B cell (primary cell): ENCODE results near the gene CARHSP1. TPM values are rescaled to one million over a fixed set of nuclear protein-coding genes. Genes with fewer than 3 reads are reported as not detected.

Experiments used
- ATAC-seq: fragments of 200-7000 bp; cut with Tn5 transposase; one replicate; pipeline ENCODE4 v1.10.0; 2021; ENCODE audit warnings: low read depth, mild to moderate bottlenecking, moderate number of reproducible peaks, moderate library complexity
- CTCF ChIA-PET: fragments of 350-600 bp; sonication (Branson Sonifier 250); formaldehyde crosslinking; loops from one replicate; lab custom pipeline; 2021; ENCODE audit warnings: antibody characterized with exemption, inconsistent platforms; lab: Charles Lee
- POLR2A ChIA-PET: fragments of 350-600 bp; sonication (Branson Sonifier 250); formaldehyde crosslinking; loops from one replicate; lab custom pipeline; 2021; ENCODE audit warnings: antibody characterized with exemption; lab: Charles Lee
- DNase-seq: peaks from one replicate; pipeline ENCODE4 v3.0.0; 2013
- H2AFZ ChIP-seq: 2 replicates; pipeline ENCODE4 v1.6.1; 2012; ENCODE audit warnings: mild to moderate bottlenecking, low read depth, low read length; ENCODE audit not compliant: insufficient read depth, poor library complexity, severe bottlenecking
- H3K27ac ChIP-seq, 2 donors: 1 replicate in 1 of 2; 2 replicates in 1 of 2; pipeline ENCODE4 v1.5.1; 2012 to 2013; ENCODE audit warnings: low read length in 2 of 2, mild to moderate bottlenecking in 2 of 2, moderate library complexity in 1 of 2
- H3K27me3 ChIP-seq, 4 experiments: fragments of 200-600 bp in 1 of 4; sonication (generic) in 1 of 4; replicated peaks in 1 of 4; 1 replicate in 2 of 4; 2 replicates in 2 of 4; pipeline versions ENCODE4 v1.6.1 to v1.7.0; 2013 to 2016; ENCODE audit warnings: low read length in 3 of 4, mild to moderate bottlenecking in 2 of 4, mixed read lengths in 1 of 4, moderate library complexity in 1 of 4; ENCODE audit not compliant: insufficient read depth in 4 of 4, control insufficient read depth in 3 of 4; ENCODE audit errors: control extremely low read depth in 1 of 4
- H3K36me3 ChIP-seq, 2 experiments: replicated peaks in 1 of 2; 1 replicate in 1 of 2; 2 replicates in 1 of 2; pipeline versions ENCODE4 v1.6.1 to v1.7.1; 2013; ENCODE audit warnings: low read length in 1 of 2; ENCODE audit not compliant: insufficient read depth in 2 of 2, control insufficient read depth in 1 of 2; ENCODE audit errors: control extremely low read depth in 1 of 2, extremely low read depth in 1 of 2
- H3K4me1 ChIP-seq, 2 donors: fragments of 200-600 bp in 1 of 2; sonication (generic) in 1 of 2; 1 replicate in 1 of 2; 2 replicates in 1 of 2; pipeline versions ENCODE4 v1.5.1 to v1.6.1; 2013 to 2017; ENCODE audit warnings: low read length in 2 of 2; ENCODE audit not compliant: control insufficient read depth in 2 of 2, insufficient read depth in 2 of 2
- H3K4me2 ChIP-seq: replicated peaks from 2 replicates; pipeline ENCODE3; 2012; ENCODE audit warnings: mild to moderate bottlenecking, low read depth, low read length; ENCODE audit not compliant: poor library complexity, severe bottlenecking
- H3K4me3 ChIP-seq, 5 experiments: fragments of 200-600 bp in 1 of 5; sonication (generic) in 1 of 5; 1 replicate in 3 of 5; 2 replicates in 2 of 5; pipeline versions ENCODE4 v1.5.1 to v1.7.0; 2011 to 2016; ENCODE audit warnings: low read length in 4 of 5, mild to moderate bottlenecking in 4 of 5, low read depth in 2 of 5, control low read depth in 1 of 5, moderate library complexity in 1 of 5; ENCODE audit not compliant: insufficient read depth in 1 of 5; ENCODE audit errors: control extremely low read depth in 1 of 5, extremely low read depth in 1 of 5
- H3K79me2 ChIP-seq: fragments of 200-600 bp; sonication (generic); one replicate; pipeline ENCODE4 v1.6.0; 2016; ENCODE audit warnings: low read length; ENCODE audit not compliant: control insufficient read depth, insufficient read depth
- H3K9ac ChIP-seq: fragments of 200-600 bp; sonication (generic); 2 replicates; pipeline ENCODE4 v1.6.1; 2017; ENCODE audit warnings: mild to moderate bottlenecking, low read length, moderate library complexity
- H3K9me3 ChIP-seq, 3 donors: one replicate each; pipeline versions ENCODE4 v1.6.1 to v1.7.1; 2013; ENCODE audit warnings: low read length in 2 of 3; ENCODE audit not compliant: control insufficient read depth in 2 of 3, insufficient read depth in 1 of 3; ENCODE audit errors: control extremely low read depth in 1 of 3
- H4K20me1 ChIP-seq: 2 replicates; pipeline ENCODE4 v1.6.0; 2012; ENCODE audit warnings: mild to moderate bottlenecking, low read length; ENCODE audit not compliant: insufficient read depth, control insufficient read depth, poor library complexity, severe bottlenecking
- H3K27ac Mint-ChIP-seq: one replicate; pipeline ENCODE4 v1.8.0; 2021; ENCODE audit warnings: mixed read lengths
- H3K27me3 Mint-ChIP-seq: one replicate; pipeline ENCODE4 v1.8.0; 2021; ENCODE audit warnings: mixed read lengths
- H3K4me1 Mint-ChIP-seq: one replicate; pipeline ENCODE4 v1.8.0; 2021; ENCODE audit warnings: mixed read lengths
- H3K4me3 Mint-ChIP-seq: one replicate; pipeline ENCODE4 v1.8.0; 2021; ENCODE audit warnings: mixed read lengths
- H3K9me3 Mint-ChIP-seq: one replicate; pipeline ENCODE4 v1.8.0; 2022; ENCODE audit warnings: mixed read lengths; ENCODE audit not compliant: insufficient read depth
- EZH2 ChIP-seq: IDR thresholded peaks from 2 replicates; pipeline ENCODE4 v1.6.1; 2012; ENCODE audit warnings: borderline replicate concordance, low read depth, mild to moderate bottlenecking, moderate library complexity, low read length; ENCODE audit not compliant: insufficient read depth, poor library complexity, severe bottlenecking
- WGBS: methylation state at CpG from one replicate; pipeline ENCODE4 v1.1.5; 2013; ENCODE audit warnings: missing lambda C conversion rate; ENCODE audit not compliant: insufficient coverage; 5-methylcytosine and 5-hydroxymethylcytosine counted together
- intact Hi-C: fragments of 100-400 bp; cut with micrococcal nuclease; formaldehyde crosslinking; loops from one replicate; pipeline ENCODE4 v1.10.0; 2022
- polyA plus RNA-seq: library from polyadenylated mRNA; depleted of rRNA; stranded (reverse); fragments of >200 nt; gene quantifications from 2 replicates; pipeline ENCODE4 v1.2.3, GENCODE V29; 2012
- total RNA-seq, 2 donors: library from RNA; stranded (reverse); fragments of 120-200 nt in 1 of 2; gene quantifications; 1 replicate in 1 of 2; 2 replicates in 1 of 2; pipeline versions ENCODE4 v1.2.3 to v1.2.4, GENCODE V29; 2013 to 2022
- TF ChIP-seq, protein P1 (sequence below): fragments of 200-600 bp; IDR thresholded peaks from one replicate; pipeline ENCODE4 v1.8.0; 2022; ENCODE audit warnings: antibody characterized with exemption, mild to moderate bottlenecking

The CARHSP1 gene
- total and polyA plus RNA-seq, 2 donors (not counting 1 experiment from before 2014, with no cell fraction given), result 26.5 to 63.1 TPM

DNA sequence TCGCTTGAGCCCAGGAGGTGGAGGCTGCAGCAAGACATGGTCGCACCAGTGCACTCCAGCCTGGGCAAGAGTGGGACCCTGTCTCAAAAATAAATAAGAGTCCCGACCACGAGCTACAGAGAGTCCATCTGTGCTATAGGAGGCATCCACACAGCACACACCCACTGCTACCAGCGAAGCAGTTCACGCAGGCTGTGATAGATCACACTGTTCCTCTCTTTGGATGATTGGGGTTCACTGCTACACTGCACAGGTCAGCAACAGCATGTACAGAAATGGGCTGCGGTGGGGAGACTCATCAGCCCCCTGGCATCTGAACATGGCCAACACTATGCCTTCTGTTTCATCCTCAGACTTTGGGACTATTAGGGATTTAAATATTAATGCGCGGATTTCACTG lies 37.4 kb downstream of the CARHSP1 start:
- H4K20me1 ChIP-seq, result peaks cover 14% of the 10 kb centered on the region
- H3K4me1 ChIP-seq, result peaks cover 0 to 6% of the 10 kb centered on the region in 2 donors
- ATAC-seq (no peak), DNase-seq (no peak)
- no peak overlapping the region for H3K9ac ChIP-seq
- Mint-ChIP-seq H3K27ac (peak overlapping the region; percentile 26), H3K4me1 (peaks cover 11% of the 10 kb centered on the region), H3K27me3 (no peaks in the 10 kb centered on the region), H3K9me3 (no peaks in the 10 kb centered on the region), H3K4me3 (no peak overlapping the region)
- POLR2A ChIA-PET, result no interaction called here
- H3K27ac ChIP-seq, result no peak overlapping the region
- peak overlapping the region; percentile 33 for H3K4me2 ChIP-seq
- TF ChIP-seq, protein P1, sequence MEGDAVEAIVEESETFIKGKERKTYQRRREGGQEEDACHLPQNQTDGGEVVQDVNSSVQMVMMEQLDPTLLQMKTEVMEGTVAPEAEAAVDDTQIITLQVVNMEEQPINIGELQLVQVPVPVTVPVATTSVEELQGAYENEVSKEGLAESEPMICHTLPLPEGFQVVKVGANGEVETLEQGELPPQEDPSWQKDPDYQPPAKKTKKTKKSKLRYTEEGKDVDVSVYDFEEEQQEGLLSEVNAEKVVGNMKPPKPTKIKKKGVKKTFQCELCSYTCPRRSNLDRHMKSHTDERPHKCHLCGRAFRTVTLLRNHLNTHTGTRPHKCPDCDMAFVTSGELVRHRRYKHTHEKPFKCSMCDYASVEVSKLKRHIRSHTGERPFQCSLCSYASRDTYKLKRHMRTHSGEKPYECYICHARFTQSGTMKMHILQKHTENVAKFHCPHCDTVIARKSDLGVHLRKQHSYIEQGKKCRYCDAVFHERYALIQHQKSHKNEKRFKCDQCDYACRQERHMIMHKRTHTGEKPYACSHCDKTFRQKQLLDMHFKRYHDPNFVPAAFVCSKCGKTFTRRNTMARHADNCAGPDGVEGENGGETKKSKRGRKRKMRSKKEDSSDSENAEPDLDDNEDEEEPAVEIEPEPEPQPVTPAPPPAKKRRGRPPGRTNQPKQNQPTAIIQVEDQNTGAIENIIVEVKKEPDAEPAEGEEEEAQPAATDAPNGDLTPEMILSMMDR, result no peak
- no peak for TF ChIP-seq EZH2
- no peaks in the 10 kb centered on the region for H3K27me3 ChIP-seq
- H3K4me3 ChIP-seq, result no peak overlapping the region
- H3K36me3 ChIP-seq, result peaks cover 2 to 24% of the 10 kb centered on the region in 2 experiments
- H3K79me2 ChIP-seq, result peaks cover 31% of the 10 kb centered on the region
- H2AFZ ChIP-seq, result no peak overlapping the region
- CTCF ChIA-PET, result no interaction called here
- intact Hi-C loops, result no loop called here
- no peaks in the 10 kb centered on the region for H3K9me3 ChIP-seq
- WGBS, result 93% methylated on average over 6 of the region's 9 CpGs

DNA sequence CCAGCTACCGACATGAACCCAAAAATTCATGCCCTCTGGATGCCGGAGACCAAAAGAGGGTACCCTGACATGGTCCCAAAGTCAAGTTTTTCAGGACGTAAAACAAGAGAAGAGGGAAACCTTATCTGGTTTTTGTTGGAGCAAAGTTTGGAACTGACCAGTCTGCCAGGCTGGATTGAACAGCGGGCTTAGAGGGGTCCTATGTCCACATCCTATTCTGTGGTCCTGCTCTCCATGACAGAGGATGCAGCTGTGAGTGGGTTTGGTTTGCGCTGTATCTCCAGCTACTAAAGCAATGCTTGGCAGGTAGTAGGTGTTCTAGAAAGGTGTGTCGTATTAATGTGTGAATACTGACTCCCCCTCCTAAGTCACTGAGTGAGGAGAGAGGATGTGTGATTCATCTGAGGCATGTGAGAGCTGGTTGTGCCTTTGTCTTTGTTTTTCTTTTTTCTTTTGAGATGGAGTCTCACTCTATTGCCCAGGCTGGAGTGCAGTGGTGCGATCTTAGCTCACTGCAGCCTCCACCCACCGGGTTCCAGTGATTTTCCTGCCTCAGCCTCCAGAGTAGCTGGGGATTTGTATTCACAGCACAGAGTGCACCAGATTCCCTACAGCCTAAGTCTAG lies 40.2 kb downstream of the CARHSP1 start:
- ChIA-PET POLR2A (no interaction called here), CTCF (interaction anchor here (1.8 kb wide), 1 partner anchor 52 kb away, joined by 4 read pairs; no protein-coding TSS in a partner anchor)
- Histone ChIP-seq H3K27ac (no peak overlapping the region), H3K9ac (no peak overlapping the region), H4K20me1 (peaks cover 14% of the 10 kb centered on the region), H2AFZ (no peak overlapping the region), H3K9me3 (no peaks in the 10 kb centered on the region), H3K79me2 (peaks cover 26% of the 10 kb centered on the region), H3K4me3 (no peak overlapping the region), H3K27me3 (no peaks in the 10 kb centered on the region), H3K4me2 (no peak overlapping the region), H3K4me1 (peaks cover 0 to 6% of the 10 kb centered on the region in 2 donors), H3K36me3 (peaks cover 2 to 24% of the 10 kb centered on the region in 2 experiments)
- no peak for TF ChIP-seq EZH2
- TF ChIP-seq, protein P1, result no peak
- no peaks in the 10 kb centered on the region for H3K9me3 Mint-ChIP-seq
- no peak overlapping the region for H3K27ac Mint-ChIP-seq
- intact Hi-C loops, result no loop called here
- DNase-seq (no peak), ATAC-seq (no peak)
- H3K27me3 Mint-ChIP-seq, result no peaks in the 10 kb centered on the region
- 97% methylated on average over 3 of the region's 8 CpGs for WGBS
- peaks cover 11% of the 10 kb centered on the region for H3K4me1 Mint-ChIP-seq
- no peak overlapping the region for H3K4me3 Mint-ChIP-seq
